GM12872 (cell line): ENCODE results near the gene SLC4A4.

Source experiments
- TF ChIP-seq, protein P1 (sequence below): IDR thresholded peaks from 3 replicates; pipeline ENCODE4 v1.5.1; 2011; ENCODE audit warnings: low read depth, mild to moderate bottlenecking, low read length, moderate library complexity; ENCODE audit not compliant: insufficient read depth

SLC4A4 gene

DNA sequence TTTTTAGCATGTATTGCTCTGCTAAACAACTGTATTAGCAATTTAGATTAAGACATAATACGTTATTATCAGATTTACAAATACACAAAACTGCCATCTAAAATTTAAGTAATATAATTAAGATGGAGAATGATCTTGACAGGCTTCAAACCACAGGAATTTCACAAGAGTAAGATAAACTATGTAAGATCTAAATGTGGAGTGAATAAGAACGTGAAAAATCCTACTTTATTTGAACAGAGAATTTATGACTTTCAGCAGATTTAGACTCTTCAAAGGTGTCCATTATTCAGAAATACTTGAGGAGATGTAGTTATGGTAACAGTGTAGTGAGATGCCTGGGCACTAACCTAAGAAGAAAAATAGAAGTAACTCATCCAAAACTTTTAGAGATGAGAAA, 73.2 kb downstream of the SLC4A4 start:
- TF ChIP-seq, protein P1, sequence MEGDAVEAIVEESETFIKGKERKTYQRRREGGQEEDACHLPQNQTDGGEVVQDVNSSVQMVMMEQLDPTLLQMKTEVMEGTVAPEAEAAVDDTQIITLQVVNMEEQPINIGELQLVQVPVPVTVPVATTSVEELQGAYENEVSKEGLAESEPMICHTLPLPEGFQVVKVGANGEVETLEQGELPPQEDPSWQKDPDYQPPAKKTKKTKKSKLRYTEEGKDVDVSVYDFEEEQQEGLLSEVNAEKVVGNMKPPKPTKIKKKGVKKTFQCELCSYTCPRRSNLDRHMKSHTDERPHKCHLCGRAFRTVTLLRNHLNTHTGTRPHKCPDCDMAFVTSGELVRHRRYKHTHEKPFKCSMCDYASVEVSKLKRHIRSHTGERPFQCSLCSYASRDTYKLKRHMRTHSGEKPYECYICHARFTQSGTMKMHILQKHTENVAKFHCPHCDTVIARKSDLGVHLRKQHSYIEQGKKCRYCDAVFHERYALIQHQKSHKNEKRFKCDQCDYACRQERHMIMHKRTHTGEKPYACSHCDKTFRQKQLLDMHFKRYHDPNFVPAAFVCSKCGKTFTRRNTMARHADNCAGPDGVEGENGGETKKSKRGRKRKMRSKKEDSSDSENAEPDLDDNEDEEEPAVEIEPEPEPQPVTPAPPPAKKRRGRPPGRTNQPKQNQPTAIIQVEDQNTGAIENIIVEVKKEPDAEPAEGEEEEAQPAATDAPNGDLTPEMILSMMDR, result no peak

DNA sequence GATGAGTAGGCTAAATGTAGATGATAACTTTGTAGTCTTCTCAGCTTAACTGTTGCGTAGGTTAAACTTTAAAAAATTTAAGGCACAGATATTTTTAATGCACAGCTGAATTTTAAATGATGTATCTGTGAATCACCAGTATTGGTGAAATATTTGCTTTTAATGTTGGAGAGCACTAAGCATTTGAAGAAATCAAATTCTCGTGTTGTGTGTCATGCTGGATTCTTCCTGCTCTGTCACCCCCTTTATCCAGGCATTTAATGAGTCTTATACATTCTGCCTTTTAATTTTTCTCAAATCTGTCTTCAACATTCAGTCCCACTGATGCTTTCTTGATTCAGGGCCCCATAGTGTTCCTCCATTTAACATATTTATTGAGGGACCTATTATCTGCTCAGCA, 76.7 kb downstream of the SLC4A4 start:
- TF ChIP-seq, protein P1, result no peak

DNA sequence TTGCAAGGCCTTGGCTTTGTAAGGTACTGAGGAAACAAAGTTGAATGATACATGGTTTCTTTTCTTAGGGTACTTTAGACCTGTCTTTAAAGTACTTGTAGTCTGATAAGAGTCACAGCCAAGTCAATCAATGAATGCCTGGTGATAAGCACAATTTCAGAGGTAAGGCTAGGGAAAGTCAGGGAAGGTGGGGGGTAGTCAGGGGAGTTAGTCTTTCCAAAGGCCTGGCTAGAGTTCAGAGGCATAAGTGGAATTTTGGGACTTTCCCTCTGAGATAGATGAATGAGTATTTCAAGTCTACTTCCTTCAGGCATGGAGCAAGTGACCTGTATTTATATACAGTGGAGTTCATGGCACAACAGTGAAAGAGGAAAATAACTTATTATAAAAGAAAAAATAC, 78.3 kb downstream of the SLC4A4 start:
- TF ChIP-seq, protein P1, result no peak

DNA sequence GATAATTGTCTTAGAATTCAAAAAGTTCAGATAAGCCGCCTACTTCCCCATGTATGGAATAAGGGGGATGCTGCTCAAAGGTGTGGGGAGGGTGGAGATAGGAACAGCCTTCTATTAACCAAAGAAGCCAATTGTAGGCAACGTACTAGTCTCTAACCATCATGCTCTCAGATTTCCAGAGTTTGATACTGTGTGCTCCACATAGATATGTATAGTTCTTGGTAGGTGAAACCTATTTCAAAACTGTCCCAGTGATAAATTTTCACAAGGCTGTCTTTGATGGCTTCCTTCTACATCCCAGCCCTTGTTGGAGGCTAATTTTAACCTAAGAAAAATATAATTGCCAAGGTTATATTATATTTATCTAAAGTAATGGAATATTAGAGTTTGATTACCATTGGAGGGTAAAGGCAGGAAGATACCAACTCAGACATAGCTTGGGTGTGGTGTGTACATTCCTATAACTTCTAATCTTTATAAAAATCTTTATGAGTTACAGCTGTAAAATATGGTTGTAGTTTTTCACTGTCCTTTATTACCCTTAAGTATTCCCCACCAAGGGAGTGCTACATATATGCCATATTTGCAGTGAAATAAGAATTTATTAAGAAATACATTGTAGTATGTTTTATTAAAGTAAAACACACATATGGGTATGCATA, 87.7 kb downstream of the SLC4A4 start:
- TF ChIP-seq, protein P1, result no peak

DNA sequence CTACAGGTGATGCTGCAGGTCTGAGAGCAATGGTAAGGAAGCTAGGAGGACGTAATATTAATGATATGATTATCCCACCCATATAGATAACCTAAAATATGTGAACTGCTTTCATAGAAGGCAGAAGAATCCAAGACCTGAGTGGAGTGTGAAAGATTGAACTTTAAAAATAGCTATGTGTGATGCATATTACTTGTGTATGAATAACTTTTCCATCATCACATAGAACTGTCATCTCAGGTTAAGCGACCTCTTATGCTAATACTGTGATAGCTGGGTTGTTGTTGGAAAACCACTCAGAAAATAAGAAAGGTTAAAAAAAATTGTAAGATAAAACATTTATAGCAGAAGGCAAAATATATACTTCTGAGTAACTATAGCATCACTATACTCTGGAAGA, 90.3 kb downstream of the SLC4A4 start:
- TF ChIP-seq, protein P1, result no peak

DNA sequence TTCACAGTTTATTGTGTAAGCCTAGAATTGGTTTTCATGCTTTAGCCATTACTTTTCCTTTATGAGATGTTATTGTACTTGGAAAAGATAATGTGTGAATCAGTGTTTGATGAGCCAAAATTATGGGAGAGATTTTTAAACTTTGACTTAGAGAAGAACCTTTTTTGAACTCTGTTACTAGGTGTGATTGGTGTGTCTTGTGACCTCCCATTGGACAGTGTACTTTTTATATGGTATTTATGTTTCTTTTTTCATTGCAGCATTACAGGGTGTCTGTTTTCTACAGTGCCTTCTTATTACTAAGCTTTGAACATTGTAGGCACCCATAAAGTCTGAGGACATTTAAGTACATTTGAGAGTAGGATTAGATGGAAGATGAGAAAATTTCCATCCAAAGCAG, 91.1 kb downstream of the SLC4A4 start:
- TF ChIP-seq, protein P1, result no peak

DNA sequence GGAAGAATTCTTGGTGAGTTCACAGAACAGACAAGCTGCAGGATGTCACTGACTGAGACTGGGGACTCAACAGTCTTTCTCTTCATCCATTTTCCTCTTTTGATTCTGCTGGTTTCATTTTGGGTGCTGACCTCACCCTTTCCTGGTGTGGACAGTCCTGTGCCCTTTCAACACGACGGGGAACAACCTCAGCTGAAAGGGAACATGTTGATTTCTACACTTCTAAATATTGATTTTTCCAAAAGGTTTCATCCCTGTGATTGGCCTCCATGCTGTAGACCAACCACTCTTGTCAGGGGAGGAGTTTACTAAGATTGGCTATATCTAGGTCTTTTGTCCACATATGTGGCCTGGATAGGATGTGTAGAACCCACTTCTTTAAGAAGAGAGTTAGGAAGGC, 91.8 kb downstream of the SLC4A4 start:
- TF ChIP-seq, protein P1, result no peak
